H1 (cell line): ENCODE measurements around the gene FBXW2. TPM values are rescaled to one million over a fixed set of nuclear protein-coding genes. Genes with fewer than 3 reads are reported as not detected.

ENCODE experiments used
- CTCF ChIA-PET: fragments of 300-600 bp; sonication (Branson Sonifier 250); formaldehyde crosslinking; loops from one replicate; lab custom pipeline; 2021; ENCODE audit not compliant: partially characterized antibody; lab: Charles Lee
- POLR2A ChIA-PET: fragments of 300-600 bp; sonication (Branson Sonifier 250); formaldehyde crosslinking; loops from one replicate; lab custom pipeline; 2021; ENCODE audit warnings: inconsistent platforms; ENCODE audit not compliant: partially characterized antibody; lab: Charles Lee
- DNase-seq, 2 experiments: peaks; one replicate each; pipeline versions ENCODE4 v3.0.0 to v3.0.0-alpha.2; 2010 to 2022; ENCODE audit warnings: low spot score in 2 of 2, low read depth in 1 of 2, mixed read lengths in 1 of 2
- FAIRE-seq: peaks from 2 replicates; lab custom pipeline; 2011; peaks lifted over from hg19 to GRCh38; lab: Jason Lieb, UNC
- H2AFZ ChIP-seq: 2 replicates; pipeline ENCODE4 v1.8.1; 2012; ENCODE audit warnings: low read length, inconsistent platforms
- H2AK5ac ChIP-seq: 2 replicates; pipeline ENCODE4 v1.6.1; 2013; ENCODE audit warnings: low read depth, low read length
- H2BK120ac ChIP-seq: replicated peaks from 2 replicates; pipeline ENCODE3; 2013; ENCODE audit warnings: low read depth, low read length, inconsistent platforms
- H2BK12ac ChIP-seq: 2 replicates; pipeline ENCODE4 v1.6.1; 2013; ENCODE audit warnings: low read depth, low read length
- H2BK15ac ChIP-seq: 2 replicates; pipeline ENCODE4 v1.6.1; 2013; ENCODE audit warnings: low read length
- H2BK20ac ChIP-seq: 2 replicates; pipeline ENCODE4 v1.6.1; 2013; ENCODE audit warnings: low read length
- H2BK5ac ChIP-seq: 2 replicates; pipeline ENCODE4 v1.6.1; 2013; ENCODE audit warnings: low read depth, low read length
- H3K14ac ChIP-seq: 2 replicates; pipeline ENCODE4 v1.6.1; 2013; ENCODE audit warnings: inconsistent platforms; ENCODE audit not compliant: insufficient read length
- H3K18ac ChIP-seq: 2 replicates; pipeline ENCODE4 v1.6.1; 2013; ENCODE audit warnings: low read length; ENCODE audit errors: extremely low read depth
- H3K23ac ChIP-seq: 2 replicates; pipeline ENCODE4 v1.6.1; 2013; ENCODE audit warnings: inconsistent platforms; ENCODE audit not compliant: insufficient read length
- H3K23me2 ChIP-seq: 2 replicates; pipeline ENCODE4 v1.6.1; 2013; ENCODE audit warnings: low read depth, low read length
- H3K27ac ChIP-seq: 2 replicates; pipeline ENCODE4 v1.6.1; 2011; ENCODE audit warnings: low read depth, low read length, inconsistent platforms
- H3K27me3 ChIP-seq, 4 experiments: replicated peaks in 1 of 4; 1 replicate in 1 of 4; 2 replicates in 3 of 4; pipeline versions ENCODE4 v1.6.1 to v1.8.1; 2011 to 2013; ENCODE audit warnings: low read length in 3 of 4, mild to moderate bottlenecking in 3 of 4, inconsistent platforms in 2 of 4, mixed read lengths in 2 of 4, moderate library complexity in 1 of 4; ENCODE audit not compliant: control insufficient read depth in 3 of 4, insufficient read depth in 3 of 4; ENCODE audit errors: extremely low read depth in 1 of 4
- H3K36me3 ChIP-seq, 4 experiments: 2 replicates each; pipeline versions ENCODE4 v1.6.1 to v1.8.1; 2011 to 2013; ENCODE audit warnings: mild to moderate bottlenecking in 4 of 4, low read length in 3 of 4, moderate library complexity in 2 of 4, control low read depth in 1 of 4, inconsistent platforms in 1 of 4; ENCODE audit not compliant: insufficient read depth in 4 of 4, control insufficient read depth in 2 of 4
- H3K4ac ChIP-seq: replicated peaks from 2 replicates; pipeline ENCODE3; 2013; ENCODE audit warnings: low read length, low read depth, mixed read lengths, inconsistent platforms; ENCODE audit not compliant: insufficient read length
- H3K4me1 ChIP-seq, 4 experiments: replicated peaks in 1 of 4; 1 replicate in 1 of 4; 2 replicates in 3 of 4; pipeline versions ENCODE4 v1.6.1 to v1.8.1; 2011 to 2013; ENCODE audit warnings: low read length in 3 of 4, inconsistent platforms in 2 of 4, mixed read lengths in 1 of 4; ENCODE audit not compliant: insufficient read depth in 4 of 4, control insufficient read depth in 3 of 4
- H3K4me2 ChIP-seq, 2 experiments: 2 replicates each; pipeline versions ENCODE4 v1.6.1 to v1.8.1; 2011 to 2013; ENCODE audit warnings: low read depth in 2 of 2, low read length in 2 of 2, control low read depth in 1 of 2, inconsistent platforms in 1 of 2, mild to moderate bottlenecking in 1 of 2; ENCODE audit not compliant: insufficient read depth in 1 of 2
- H3K4me3 ChIP-seq, 4 experiments: fragments of 200-600, 300-600 bp in 1 of 4; sonication (generic), shearing (Covaris generic), sonication (Bioruptor Twin) in 1 of 4; 2 replicates each; pipeline versions ENCODE4 v1.5.1 to v1.8.1; 2011 to 2016; ENCODE audit warnings: low read length in 4 of 4, low read depth in 3 of 4, control low read depth in 2 of 4, inconsistent platforms in 2 of 4, mild to moderate bottlenecking in 2 of 4, mixed read lengths in 1 of 4, moderate library complexity in 1 of 4; ENCODE audit not compliant: insufficient read depth in 2 of 4; ENCODE audit errors: extremely low read depth in 1 of 4
- H3K56ac ChIP-seq: replicated peaks from 2 replicates; pipeline ENCODE3; 2013; ENCODE audit warnings: low read depth, mild to moderate bottlenecking, mixed read lengths, low read length, inconsistent platforms; ENCODE audit not compliant: insufficient read length
- H3K79me1 ChIP-seq: 2 replicates; pipeline ENCODE4 v1.6.1; 2013; ENCODE audit warnings: low read depth, low read length, control low read depth
- H3K79me2 ChIP-seq, 2 experiments: 2 replicates each; pipeline versions ENCODE4 v1.6.1 to v1.8.1; 2012 to 2013; ENCODE audit warnings: low read length in 2 of 2, mild to moderate bottlenecking in 2 of 2, inconsistent platforms in 1 of 2; ENCODE audit not compliant: insufficient read depth in 2 of 2, control insufficient read depth in 1 of 2
- H3K9ac ChIP-seq, 4 experiments: replicated peaks in 1 of 4; 1 replicate in 1 of 4; 2 replicates in 3 of 4; pipeline versions ENCODE4 v1.6.1 to v1.8.1; 2011 to 2013; ENCODE audit warnings: low read depth in 3 of 4, low read length in 3 of 4, control low read depth in 2 of 4, mild to moderate bottlenecking in 2 of 4, moderate library complexity in 2 of 4, inconsistent platforms in 1 of 4; ENCODE audit errors: extremely low read depth in 1 of 4
- H3K9me3 ChIP-seq, 2 experiments: 2 replicates each; pipeline versions ENCODE4 v1.6.1 to v1.8.1; 2012 to 2013; ENCODE audit warnings: mild to moderate bottlenecking in 2 of 2, moderate library complexity in 2 of 2, control low read depth in 1 of 2, inconsistent platforms in 1 of 2, low read depth in 1 of 2, low read length in 1 of 2, mixed read lengths in 1 of 2; ENCODE audit not compliant: insufficient read depth in 2 of 2
- H4K20me1 ChIP-seq, 2 experiments: replicated peaks in 1 of 2; 2 replicates each; pipeline versions ENCODE3 to v1.8.1; 2011 to 2013; ENCODE audit warnings: inconsistent platforms in 2 of 2, low read length in 2 of 2, mild to moderate bottlenecking in 1 of 2; ENCODE audit not compliant: insufficient read depth in 2 of 2, control insufficient read depth in 1 of 2
- H4K5ac ChIP-seq: 2 replicates; pipeline ENCODE4 v1.6.1; 2013; ENCODE audit warnings: low read length, low read depth, mixed read lengths, inconsistent platforms; ENCODE audit not compliant: insufficient read length
- H4K8ac ChIP-seq: 2 replicates; pipeline ENCODE4 v1.8.0; 2013; ENCODE audit warnings: mild to moderate bottlenecking, moderate library complexity, low read length, inconsistent platforms; ENCODE audit not compliant: insufficient read depth; ENCODE audit errors: extremely low read depth
- H4K91ac ChIP-seq: replicated peaks from 2 replicates; pipeline ENCODE3; 2013; ENCODE audit warnings: low read length, mixed read lengths, inconsistent platforms; ENCODE audit not compliant: insufficient read length
- ASH2L ChIP-seq: fragments of 200-600, 300-600 bp; sonication (generic); IDR thresholded peaks from one replicate; pipeline ENCODE4 v1.7.1; 2017; ENCODE audit warnings: low read length
- CHD2 ChIP-seq: IDR thresholded peaks from 2 replicates; pipeline ENCODE4 v1.6.1; 2012; ENCODE audit warnings: low read length, improper control_type of control experiment
- JUND ChIP-seq: IDR thresholded peaks from 2 replicates; pipeline ENCODE4 v1.6.1; 2011; ENCODE audit warnings: mild to moderate bottlenecking, improper control_type of control experiment, low read length
- MAFK ChIP-seq: IDR thresholded peaks from 2 replicates; pipeline ENCODE4 v1.6.1; 2012; ENCODE audit warnings: low read depth, mild to moderate bottlenecking, improper control_type of control experiment, low read length
- RNF2 ChIP-seq: fragments of 200-900, 300-1000 bp; sonication (generic); IDR thresholded peaks from 2 replicates; pipeline ENCODE4 v1.7.1; 2016; ENCODE audit warnings: borderline replicate concordance, low read depth, mild to moderate bottlenecking, antibody characterized with exemption, low read length; ENCODE audit not compliant: poor library complexity, severe bottlenecking; ENCODE audit errors: missing control alignments
- RXRA ChIP-seq: IDR thresholded peaks from 2 replicates; pipeline ENCODE4 v1.6.1; 2011; ENCODE audit warnings: low read depth, mild to moderate bottlenecking, low read length, moderate library complexity; ENCODE audit not compliant: insufficient read depth
- SAP30 ChIP-seq: fragments of 300-600 bp; sonication (generic); IDR thresholded peaks from 2 replicates; pipeline ENCODE4 v1.7.1; 2012; ENCODE audit warnings: low read length, moderate library complexity, mild to moderate bottlenecking, inconsistent platforms; ENCODE audit not compliant: insufficient read depth, insufficient replicate concordance
- SIN3A ChIP-seq, 2 experiments: IDR thresholded peaks in 1 of 2; conservative IDR thresholded peaks in 1 of 2; 2 replicates each; pipeline ENCODE4 v1.6.1; 2011 to 2012; ENCODE audit warnings: low read length in 2 of 2, improper control_type of control experiment in 1 of 2, low read depth in 1 of 2, mild to moderate bottlenecking in 1 of 2
- SP1 ChIP-seq: IDR thresholded peaks from 2 replicates; pipeline ENCODE4 v1.6.1; 2011; ENCODE audit warnings: low read depth, low read length
- WGBS, 2 experiments: shearing (Covaris generic) in 1 of 2; methylation state at CpG; one replicate each; pipeline versions ENCODE4 v1.1.6 to v1.1.7; 2013 to 2015; ENCODE audit warnings: low lambda C conversion rate in 2 of 2, mixed read lengths in 2 of 2, inconsistent platforms in 1 of 2, low coverage in 1 of 2, missing lambda C conversion rate in 1 of 2; ENCODE audit not compliant: insufficient replicate concordance in 2 of 2, insufficient coverage in 1 of 2, insufficient read length in 1 of 2; ENCODE audit errors: extremely low coverage in 1 of 2, missing lambda C conversion rate in 1 of 2; 5-methylcytosine and 5-hydroxymethylcytosine counted together
- polyA plus RNA-seq, 7 experiments: library from polyadenylated mRNA; depleted of rRNA in 3 of 7; stranded (reverse) in 5 of 7; unstranded in 2 of 7; fragments of >200 nt in 5 of 7; fragments of 200-250 nt in 2 of 7; gene quantifications; 1 replicate in 5 of 7; 2 replicates in 1 of 7; 4 replicates in 1 of 7; pipeline versions ENCODE4 v1.2.1 to v1.2.3, GENCODE V29; 2011 to 2013; ENCODE audit warnings: missing spikeins in 2 of 7, mixed read lengths in 2 of 7
- total RNA-seq: library from RNA; stranded (reverse); fragmentation: NEBNext Ultra II Directional; extraction: Animal tissue kit (Norgen Biotek cat#: 25700); gene quantifications from 2 replicates; pipeline ENCODE4 v1.2.1, GENCODE V29; 2021
- TF ChIP-seq, protein P1 (sequence below): IDR thresholded peaks from 2 replicates; pipeline ENCODE4 v1.6.1; 2012; ENCODE audit warnings: low read length, inconsistent platforms
- TF ChIP-seq, protein P2 (sequence below): IDR thresholded peaks from 2 replicates; pipeline ENCODE4 v1.6.1; 2011; ENCODE audit warnings: low read length, improper control_type of control experiment

The FBXW2 gene
- total and polyA plus RNA-seq, 2 of the 8 experiments (the other 6 are each of a cell fraction or from before 2014, with no cell fraction given): 19.2 to 65.3 TPM

DNA sequence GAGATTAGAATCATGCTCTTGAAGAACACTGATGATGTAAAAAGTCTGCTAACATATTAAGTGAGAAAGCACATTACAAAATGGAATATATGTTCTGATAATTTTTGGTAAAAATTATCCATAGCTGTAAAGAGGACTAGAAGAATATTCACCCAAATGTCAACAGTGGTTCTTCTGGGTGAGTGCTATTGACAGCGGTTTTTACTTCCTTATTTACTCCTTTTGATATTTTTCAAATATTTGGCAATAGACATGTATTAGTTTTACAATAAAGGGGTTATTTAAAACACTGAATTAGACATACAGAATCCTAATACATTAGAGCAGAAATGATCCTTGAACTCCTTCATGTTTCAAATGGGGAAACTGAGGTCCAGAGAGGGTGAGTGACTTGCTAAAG lies 52.0 kb downstream of the FBXW2 start:
- H2BK12ac ChIP-seq: no peak overlapping the region
- no peak for FAIRE-seq
- ChIA-PET CTCF (interaction anchor here (2.0 to 2.2 kb wide), 2 partner anchors 11 to 27 kb away, joined by 4 to 14 read pairs; no protein-coding TSS in a partner anchor), POLR2A (no interaction called here)
- H3K4me2 ChIP-seq: no peak overlapping the region
- no peaks in the 10 kb centered on the region for H3K23me2 ChIP-seq
- H3K18ac ChIP-seq: no peak overlapping the region
- H2BK15ac ChIP-seq: no peak overlapping the region
- no peak overlapping the region for H3K23ac ChIP-seq
- H3K56ac ChIP-seq: no peak overlapping the region
- peaks cover 0 to 2% of the 10 kb centered on the region in 2 experiments; a peak in 1 of 4 replicates for H3K9me3 ChIP-seq
- H4K20me1 ChIP-seq: no peaks in the 10 kb centered on the region
- no peak overlapping the region for H3K4ac ChIP-seq
- H4K91ac ChIP-seq: no peak overlapping the region
- no peak overlapping the region for H3K9ac ChIP-seq
- H2BK120ac ChIP-seq: no peak overlapping the region
- WGBS, 2 experiments: 89% methylated on average over 1 of the region's 1 CpG; no CpG with 5 or more reads in 1 of the 2 experiments
- no peak overlapping the region for H3K27ac ChIP-seq
- H2BK5ac ChIP-seq: no peak overlapping the region
- no peak overlapping the region for H3K4me3 ChIP-seq
- no peak overlapping the region for H3K14ac ChIP-seq
- H2AK5ac ChIP-seq: no peak overlapping the region
- H2BK20ac ChIP-seq: no peak overlapping the region
- no peaks in the 10 kb centered on the region for H3K36me3 ChIP-seq
- H4K5ac ChIP-seq: no peak overlapping the region
- no peaks in the 10 kb centered on the region for H3K79me2 ChIP-seq
- no peak overlapping the region for H2AFZ ChIP-seq
- H3K4me1 ChIP-seq: no peaks in the 10 kb centered on the region
- no peak for DNase-seq
- H3K79me1 ChIP-seq: no peaks in the 10 kb centered on the region
- no peak overlapping the region for H4K8ac ChIP-seq
- no peaks in the 10 kb centered on the region for H3K27me3 ChIP-seq
- TF ChIP-seq CHD2: no peak
- no peak for TF ChIP-seq MAFK
- TF ChIP-seq SAP30: no peak
- no peak for TF ChIP-seq RXRA
- TF ChIP-seq, protein P1, sequence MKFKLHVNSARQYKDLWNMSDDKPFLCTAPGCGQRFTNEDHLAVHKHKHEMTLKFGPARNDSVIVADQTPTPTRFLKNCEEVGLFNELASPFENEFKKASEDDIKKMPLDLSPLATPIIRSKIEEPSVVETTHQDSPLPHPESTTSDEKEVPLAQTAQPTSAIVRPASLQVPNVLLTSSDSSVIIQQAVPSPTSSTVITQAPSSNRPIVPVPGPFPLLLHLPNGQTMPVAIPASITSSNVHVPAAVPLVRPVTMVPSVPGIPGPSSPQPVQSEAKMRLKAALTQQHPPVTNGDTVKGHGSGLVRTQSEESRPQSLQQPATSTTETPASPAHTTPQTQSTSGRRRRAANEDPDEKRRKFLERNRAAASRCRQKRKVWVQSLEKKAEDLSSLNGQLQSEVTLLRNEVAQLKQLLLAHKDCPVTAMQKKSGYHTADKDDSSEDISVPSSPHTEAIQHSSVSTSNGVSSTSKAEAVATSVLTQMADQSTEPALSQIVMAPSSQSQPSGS: no peak
- TF ChIP-seq, protein P2, sequence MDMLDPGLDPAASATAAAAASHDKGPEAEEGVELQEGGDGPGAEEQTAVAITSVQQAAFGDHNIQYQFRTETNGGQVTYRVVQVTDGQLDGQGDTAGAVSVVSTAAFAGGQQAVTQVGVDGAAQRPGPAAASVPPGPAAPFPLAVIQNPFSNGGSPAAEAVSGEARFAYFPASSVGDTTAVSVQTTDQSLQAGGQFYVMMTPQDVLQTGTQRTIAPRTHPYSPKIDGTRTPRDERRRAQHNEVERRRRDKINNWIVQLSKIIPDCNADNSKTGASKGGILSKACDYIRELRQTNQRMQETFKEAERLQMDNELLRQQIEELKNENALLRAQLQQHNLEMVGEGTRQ: no peak
- TF ChIP-seq ASH2L: no peak
- TF ChIP-seq RNF2: no peak
- TF ChIP-seq JUND: no peak
- no peak for TF ChIP-seq SIN3A (conservative IDR thresholded peaks at IDR 0.05 in 1 of 2, IDR thresholded peaks at IDR 0.05 in 1 of 2; ENCODE audit: low read depth in 1 of 2, low read length in 2 of 2)
- no peak for TF ChIP-seq SP1
